Smooth muscle cell (in vitro differentiated cells): Measurements from ENCODE around the gene PLAGL2. TPM values are rescaled to one million over a fixed set of nuclear protein-coding genes. Genes with fewer than 3 reads are reported as not detected.

Experiments used
- DNase-seq: peaks from one replicate; lab custom pipeline; 2025; ENCODE audit not compliant: unreplicated experiment; lab: John Stamatoyannopoulos, UW
- H2AFZ ChIP-seq: fragments of 200-600 bp; sonication (generic); 2 replicates; pipeline ENCODE4 v1.6.0; 2016; ENCODE audit warnings: antibody characterized with exemption, low read depth, mild to moderate bottlenecking
- H3F3A ChIP-seq: fragments of 200-600 bp; sonication (generic); 2 replicates; pipeline ENCODE4 v1.6.0; 2017; ENCODE audit warnings: antibody characterized with exemption, low read depth
- H3K27ac ChIP-seq: fragments of 200-600 bp; sonication (generic); 2 replicates; pipeline ENCODE4 v1.5.1; 2016; ENCODE audit warnings: low read depth, mild to moderate bottlenecking
- H3K27me3 ChIP-seq: fragments of 200-600 bp; sonication (generic); 2 replicates; pipeline ENCODE4 v1.6.1; 2016; ENCODE audit warnings: low read depth, mild to moderate bottlenecking
- H3K36me3 ChIP-seq: fragments of 200-600 bp; sonication (generic); 2 replicates; pipeline ENCODE4 v1.5.1; 2016; ENCODE audit warnings: low read depth
- H3K4me1 ChIP-seq: fragments of 200-600 bp; sonication (generic); 2 replicates; pipeline ENCODE4 v1.5.1; 2016; ENCODE audit warnings: low read depth
- H3K4me2 ChIP-seq: fragments of 200-600 bp; sonication (generic); 2 replicates; pipeline ENCODE4 v1.6.0; 2016; ENCODE audit warnings: mild to moderate bottlenecking
- H3K4me3 ChIP-seq: fragments of 200-600 bp; sonication (generic); 2 replicates; pipeline ENCODE4 v1.5.1; 2016; ENCODE audit warnings: mild to moderate bottlenecking
- H3K79me2 ChIP-seq: fragments of 200-600 bp; sonication (generic); 2 replicates; pipeline ENCODE4 v1.6.0; 2016; ENCODE audit warnings: low read depth, mild to moderate bottlenecking
- H3K9ac ChIP-seq: fragments of 200-600 bp; sonication (generic); 2 replicates; pipeline ENCODE4 v1.6.0; 2016; ENCODE audit warnings: low read depth
- H3K9me3 ChIP-seq: fragments of 200-600 bp; sonication (generic); replicated peaks from 2 replicates; pipeline ENCODE4 v1.5.1; 2016; ENCODE audit warnings: low read depth
- H4K20me1 ChIP-seq: fragments of 200-600 bp; sonication (generic); 2 replicates; pipeline ENCODE4 v1.6.0; 2016; ENCODE audit warnings: low read depth
- CTCF ChIP-seq: fragments of 200-600 bp; sonication (generic); IDR thresholded peaks from 2 replicates; pipeline ENCODE4 v1.5.1; 2017; ENCODE audit warnings: borderline replicate concordance, mild to moderate bottlenecking, antibody characterized with exemption; ENCODE audit not compliant: insufficient read depth, poor library complexity, severe bottlenecking
- WGBS: methylation state at CpG from one replicate; pipeline ENCODE4 v1.1.7; 2016; ENCODE audit warnings: low lambda C conversion rate; 5-methylcytosine and 5-hydroxymethylcytosine counted together
- polyA plus RNA-seq: library from polyadenylated mRNA; unstranded; fragments of >200 nt; fragmentation: Nextera tagmentation; extraction: Ambion mirVana; gene quantifications from 2 replicates; pipeline ENCODE4 v1.2.1, GENCODE V29; 2016
- total RNA-seq: library from RNA; depleted of rRNA; stranded (reverse); fragments of >200 nt; gene quantifications from 2 replicates; pipeline ENCODE4 v1.2.3, GENCODE V29; 2014

Gene PLAGL2
- total and polyA plus RNA-seq, 2 experiments from 2014 or later = 10.4 to 18.7 TPM

- no peak overlapping the region for H3K27ac ChIP-seq
- H3F3A ChIP-seq = peaks cover 21% of the 10 kb centered on the region
- no peaks in the 10 kb centered on the region for H3K27me3 ChIP-seq
- no peak overlapping the region for H2AFZ ChIP-seq
- H3K4me3 ChIP-seq = no peak overlapping the region
- peaks cover 13% of the 10 kb centered on the region for H3K4me1 ChIP-seq
- H3K36me3 ChIP-seq = no peaks in the 10 kb centered on the region
- no peak overlapping the region for H3K4me2 ChIP-seq
- no peak for DNase-seq
- no peaks in the 10 kb centered on the region for H4K20me1 ChIP-seq
- 100% methylated on average over 1 of the region's 1 CpG for WGBS
- H3K9ac ChIP-seq = no peak overlapping the region
- H3K79me2 ChIP-seq = peaks cover 10% of the 10 kb centered on the region
- no peak for TF ChIP-seq CTCF
- H3K9me3 ChIP-seq = no peaks in the 10 kb centered on the region
These were observed 21.0 kb downstream of the PLAGL2 start for GRCh38 chr20:32186506-32186905.

- no peaks in the 10 kb centered on the region for H3K9me3 ChIP-seq
- DNase-seq = no peak
- H3K4me1 ChIP-seq = peaks cover 8% of the 10 kb centered on the region
- no peak for TF ChIP-seq CTCF
- peaks cover 10% of the 10 kb centered on the region for H3K79me2 ChIP-seq
- H3F3A ChIP-seq = peaks cover 11% of the 10 kb centered on the region
- no peaks in the 10 kb centered on the region for H3K36me3 ChIP-seq
- H3K4me2 ChIP-seq = no peak overlapping the region
- no peak overlapping the region for H2AFZ ChIP-seq
- no peaks in the 10 kb centered on the region for H3K27me3 ChIP-seq
- H3K4me3 ChIP-seq = no peak overlapping the region
- no peak overlapping the region for H3K27ac ChIP-seq
- no peaks in the 10 kb centered on the region for H4K20me1 ChIP-seq
- 93% methylated on average over 10 of the region's 10 CpGs for WGBS
- H3K9ac ChIP-seq = no peak overlapping the region
These were observed 22.5 kb downstream of the PLAGL2 start for GRCh38 chr20:32184961-32185603.

- Histone ChIP-seq H3F3A (peaks cover 3% of the 10 kb centered on the region), H3K79me2 (peaks cover 5% of the 10 kb centered on the region), H3K27ac (no peak overlapping the region), H3K4me3 (no peak overlapping the region), H3K27me3 (no peaks in the 10 kb centered on the region), H2AFZ (no peak overlapping the region), H3K4me2 (no peak overlapping the region), H3K9me3 (no peaks in the 10 kb centered on the region), H3K36me3 (no peaks in the 10 kb centered on the region), H4K20me1 (no peaks in the 10 kb centered on the region), H3K4me1 (peaks cover 2% of the 10 kb centered on the region), H3K9ac (no peak overlapping the region)
- 98% methylated on average over 4 of the region's 4 CpGs for WGBS
- no peak for TF ChIP-seq CTCF
- DNase-seq = no peak
These were observed 23.5 kb downstream of the PLAGL2 start for GRCh38 chr20:32183947-32184635.
